Measurements from ENCODE around the gene CCSAP.
"Not testable (repeated sequence)": the region's sequence is repeated elsewhere in the genome, so short reads cannot be mapped to it uniquely, and the experiment has no call there.

Gene CCSAP

DNA sequence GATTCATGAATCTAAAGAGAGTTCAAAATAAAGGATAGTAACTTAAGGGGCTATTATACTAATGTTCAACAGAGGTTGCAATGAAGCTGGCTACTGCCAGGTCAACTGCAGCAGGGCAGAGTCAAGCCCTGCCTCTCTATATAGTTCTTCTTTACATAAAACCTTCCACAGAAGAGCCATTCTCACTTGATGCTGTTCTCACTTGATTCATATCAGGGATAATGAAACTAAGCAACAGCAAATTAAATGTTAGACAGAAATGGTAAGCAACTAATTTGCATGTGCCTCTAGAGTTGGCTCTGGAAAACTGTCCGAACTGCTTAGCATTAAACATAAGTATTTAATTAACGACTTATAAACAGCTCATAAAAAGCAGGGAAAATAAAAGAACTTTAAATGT lies 17.4 kb downstream of the CCSAP start:
- DNase-seq = no peak

DNA sequence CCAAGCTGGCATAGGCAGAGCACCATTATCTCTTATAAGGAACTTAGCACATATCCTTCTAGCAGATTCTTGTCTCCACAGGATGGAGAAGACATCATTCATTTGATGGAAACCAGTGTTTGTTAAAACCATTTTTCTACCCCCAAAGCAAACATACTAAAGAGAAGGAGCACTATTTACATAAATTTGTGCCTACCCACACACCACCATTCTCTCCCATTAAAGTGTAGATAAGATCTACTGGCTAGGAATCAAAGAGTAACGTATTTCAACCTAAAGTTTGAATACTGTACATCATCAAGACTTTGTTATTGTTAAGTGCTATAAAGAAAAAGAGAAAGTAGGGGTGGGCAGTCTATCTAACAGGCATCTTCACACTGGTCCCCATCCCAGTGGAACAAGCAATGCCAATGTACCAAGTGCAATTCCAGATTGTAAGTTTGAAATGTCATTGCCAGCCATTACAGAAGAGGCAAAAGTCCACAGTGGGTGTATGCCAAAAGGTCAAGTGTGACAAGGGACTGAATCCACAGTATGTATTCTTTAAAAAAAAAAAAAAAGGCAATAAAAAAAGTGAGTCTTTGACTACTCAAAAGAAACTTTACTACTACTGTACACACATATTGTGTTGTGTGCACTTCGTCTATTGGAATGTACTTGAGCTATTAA lies 18.8 kb downstream of the CCSAP start:
- DNase-seq = no peak

DNA sequence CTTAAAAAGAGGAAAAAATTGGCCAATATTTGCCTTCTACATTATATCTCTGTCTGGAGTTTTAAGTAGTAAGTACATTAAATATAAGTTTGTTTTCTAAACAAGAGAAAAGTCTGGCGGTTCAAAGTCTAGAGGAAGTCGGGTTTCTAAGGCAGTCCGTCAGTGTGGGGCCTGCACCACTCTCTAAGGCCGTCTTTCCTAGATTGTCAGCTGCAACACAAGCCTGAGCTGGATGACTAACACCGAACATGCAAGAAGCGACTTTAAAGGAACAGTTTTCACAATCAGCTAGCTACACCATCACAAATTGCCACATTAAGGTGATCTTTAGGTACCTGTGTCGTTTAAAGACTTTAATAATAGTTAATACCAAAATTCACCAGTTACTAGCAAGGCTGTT lies 19.6 kb downstream of the CCSAP start:
- no peak for DNase-seq

GRCh38 chr1:229319487-229319886 lies 23.4 kb downstream of the CCSAP start:
- DNase-seq = no peak

GRCh38 chr1:229318056-229318455 lies 24.8 kb downstream of the CCSAP start:
- no peak for DNase-seq

DNA sequence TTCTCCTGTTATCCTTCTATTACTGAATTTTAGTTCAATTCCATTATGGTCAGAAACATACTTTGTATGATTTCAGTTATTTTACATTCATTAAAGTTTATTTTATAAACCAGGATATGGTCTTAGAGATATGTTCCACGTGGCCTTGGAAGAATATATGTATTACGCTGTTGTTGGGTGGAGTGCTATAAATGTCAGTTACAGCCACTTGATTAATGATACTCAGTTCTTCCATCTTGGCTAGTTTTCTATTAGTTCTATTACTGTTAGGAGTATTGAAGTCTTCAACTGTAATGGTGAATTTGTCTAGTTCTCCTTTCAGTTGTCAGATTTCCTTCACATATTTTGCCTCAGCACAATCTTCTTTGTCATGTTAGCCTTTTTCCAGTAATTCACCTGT lies 26.7 kb downstream of the CCSAP start:
- DNase-seq = no peak

DNA sequence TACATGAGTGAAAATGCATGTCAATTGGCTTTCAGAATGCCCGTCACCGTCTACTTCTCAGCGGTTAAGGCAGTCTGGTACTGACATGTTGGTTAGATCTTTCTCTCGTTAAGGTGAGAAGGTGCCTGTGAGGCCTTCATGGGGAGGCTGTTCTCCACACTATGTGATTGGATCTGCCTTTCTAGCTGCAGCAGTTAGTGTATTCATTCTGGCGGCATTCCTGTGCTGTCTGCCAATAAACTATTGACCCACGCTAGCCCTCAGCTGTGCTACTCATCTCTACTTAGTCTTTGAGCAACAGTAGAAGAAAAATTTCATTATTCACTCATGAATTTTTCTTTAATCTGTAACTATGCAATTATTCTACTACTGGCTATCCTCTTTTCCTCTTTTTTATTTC lies 32.0 kb downstream of the CCSAP start:
- DNase-seq = no peak

- no peak for DNase-seq
These were observed 33.2 kb downstream of the CCSAP start for GRCh38 chr1:229309684-229310083.

GRCh38 chr1:229309074-229309473 lies 33.8 kb downstream of the CCSAP start:
- DNase-seq = no peak

- no peak for DNase-seq
These were observed 37.5 kb downstream of the CCSAP start for GRCh38 chr1:229305392-229305791.

DNA sequence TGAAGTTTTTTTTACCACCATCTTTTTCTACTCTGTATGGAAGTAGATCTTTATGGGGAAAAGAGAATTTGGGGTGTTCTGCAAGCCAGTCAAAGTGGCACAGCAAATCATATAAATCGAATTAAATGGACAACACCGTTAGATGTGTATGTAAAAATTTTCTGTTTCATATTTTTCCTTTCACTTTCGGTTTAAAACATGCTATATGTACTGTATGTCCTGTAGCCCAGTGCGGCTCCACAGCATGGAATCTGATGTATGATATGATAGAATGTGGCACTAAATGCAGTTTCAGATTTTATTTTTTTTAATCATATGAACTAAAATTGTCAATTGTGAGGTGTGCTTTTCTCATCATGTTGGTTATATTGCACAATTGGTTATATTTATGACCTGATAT lies 39.0 kb downstream of the CCSAP start:
- no peak for DNase-seq

- no peak for DNase-seq
These were observed 40.1 kb downstream of the CCSAP start for GRCh38 chr1:229302740-229303139.

DNA sequence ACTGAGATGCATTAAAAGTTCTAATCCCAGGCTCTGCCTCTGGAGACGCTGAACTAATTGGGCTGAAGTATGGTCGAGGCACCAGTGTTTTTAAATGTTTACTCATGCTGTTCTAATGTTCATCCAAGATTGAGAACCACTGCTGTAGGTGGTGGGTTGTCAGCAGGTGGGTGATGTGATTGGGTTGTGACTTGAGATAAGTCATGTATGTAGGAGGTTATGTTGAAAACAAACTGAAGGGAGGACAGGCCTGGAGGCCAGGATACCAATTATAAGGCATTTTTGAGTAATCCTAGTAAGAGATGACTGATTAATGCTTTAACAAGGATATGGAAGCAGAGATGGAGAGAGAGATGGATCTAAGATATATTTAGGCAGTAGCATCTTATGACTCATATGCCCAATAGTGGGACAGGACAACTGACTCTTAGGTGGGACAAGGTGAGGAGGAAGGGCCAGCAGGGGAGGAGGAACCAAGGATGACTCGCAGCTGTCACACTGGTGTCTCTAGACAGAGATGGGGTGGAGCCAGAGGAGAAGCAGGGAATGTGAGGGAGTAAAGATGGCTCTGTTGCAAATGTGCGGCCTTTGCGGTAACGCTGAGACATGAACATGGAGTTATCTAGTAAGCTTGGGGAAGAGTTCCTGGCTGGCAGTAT lies 42.6 kb downstream of the CCSAP start:
- no peak for DNase-seq

- DNase-seq = no peak
These were observed 43.9 kb downstream of the CCSAP start for GRCh38 chr1:229298887-229299503.

GRCh38 chr1:229298420-229298819 lies 44.4 kb downstream of the CCSAP start:
- no peak for DNase-seq

- no peak for DNase-seq
These were observed 45.1 kb downstream of the CCSAP start for GRCh38 chr1:229297746-229298145.

DNA sequence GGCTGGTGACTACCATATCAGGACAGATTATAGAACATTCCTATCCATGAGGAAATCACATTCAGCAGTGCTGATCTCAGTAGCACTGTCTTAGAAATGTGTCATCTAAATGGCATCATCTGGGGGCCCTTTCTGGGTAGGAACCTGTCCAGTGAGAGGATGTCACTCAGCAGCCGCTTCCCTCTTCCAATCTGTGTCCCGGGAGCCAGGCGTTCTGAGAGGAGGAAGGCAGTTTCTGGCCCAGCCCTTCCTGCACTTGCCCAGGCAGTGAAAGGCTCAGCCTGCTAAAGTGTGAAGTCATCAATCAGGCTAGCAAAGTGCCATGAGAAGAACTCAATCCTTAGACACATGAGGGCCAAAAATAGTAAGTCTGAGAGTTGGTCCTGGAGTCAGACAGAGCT lies 46.3 kb downstream of the CCSAP start:
- no peak for DNase-seq

DNA sequence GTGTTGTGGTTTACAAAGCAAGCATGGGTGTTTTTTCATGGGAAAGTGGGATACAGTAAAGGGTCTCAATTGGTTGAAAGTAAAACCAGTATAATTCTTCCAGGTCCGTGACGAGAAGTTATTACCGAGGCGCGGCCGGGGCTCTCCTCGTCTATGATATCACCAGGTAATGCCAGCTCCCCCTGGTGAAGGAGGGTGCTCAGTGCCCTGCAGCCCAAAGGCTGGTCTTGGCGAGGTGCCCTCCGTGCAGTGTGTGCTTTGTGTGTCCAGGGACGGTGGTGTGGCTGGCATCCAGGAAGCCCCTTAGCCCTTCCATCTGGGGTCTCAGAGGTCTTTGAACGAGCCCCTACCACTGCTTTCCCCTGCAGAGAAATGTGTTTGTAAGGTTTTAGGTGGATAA lies 47.1 kb downstream of the CCSAP start:
- DNase-seq = no peak

- no peak for DNase-seq
These were observed 49.2 kb downstream of the CCSAP start for GRCh38 chr1:229293528-229294204.

- not testable (repeated sequence) for DNase-seq
These were observed 51.2 kb downstream of the CCSAP start for GRCh38 chr1:229291686-229292085.

- no peak for DNase-seq
These were observed 54.3 kb downstream of the CCSAP start for GRCh38 chr1:229288516-229288915.

DNA sequence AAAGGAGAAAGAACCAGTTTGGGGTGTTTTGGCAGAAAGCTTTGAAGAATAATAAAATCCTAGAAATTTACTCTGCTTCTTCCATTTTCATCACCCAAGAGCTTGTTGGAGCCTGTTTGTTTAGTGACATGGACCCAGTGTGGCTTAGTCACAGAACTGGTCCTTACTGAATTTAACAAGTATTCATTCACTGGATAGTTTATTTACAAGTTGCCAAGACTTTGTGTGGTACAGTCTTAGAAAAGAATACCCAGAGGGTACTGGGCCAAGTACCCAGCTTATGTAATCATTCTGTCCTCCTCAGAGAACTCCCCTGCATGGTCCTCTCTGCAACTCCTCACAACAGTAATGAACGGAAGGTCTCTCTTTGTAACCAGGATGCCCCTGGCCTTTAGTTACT lies 55.6 kb downstream of the CCSAP start:
- DNase-seq = no peak

- DNase-seq = no peak
These were observed 56.6 kb downstream of the CCSAP start for GRCh38 chr1:229286099-229286766.

Data from stimulated activated CD8-positive, alpha-beta memory T cell treated with anti-CD3 and anti-CD28 coated beads, Interleukin-4, amount 100 ng/mL, for 48 hours (primary cell).